Measurements from ENCODE around the gene RABEP2.

- TF ChIP-seq, protein P1, sequence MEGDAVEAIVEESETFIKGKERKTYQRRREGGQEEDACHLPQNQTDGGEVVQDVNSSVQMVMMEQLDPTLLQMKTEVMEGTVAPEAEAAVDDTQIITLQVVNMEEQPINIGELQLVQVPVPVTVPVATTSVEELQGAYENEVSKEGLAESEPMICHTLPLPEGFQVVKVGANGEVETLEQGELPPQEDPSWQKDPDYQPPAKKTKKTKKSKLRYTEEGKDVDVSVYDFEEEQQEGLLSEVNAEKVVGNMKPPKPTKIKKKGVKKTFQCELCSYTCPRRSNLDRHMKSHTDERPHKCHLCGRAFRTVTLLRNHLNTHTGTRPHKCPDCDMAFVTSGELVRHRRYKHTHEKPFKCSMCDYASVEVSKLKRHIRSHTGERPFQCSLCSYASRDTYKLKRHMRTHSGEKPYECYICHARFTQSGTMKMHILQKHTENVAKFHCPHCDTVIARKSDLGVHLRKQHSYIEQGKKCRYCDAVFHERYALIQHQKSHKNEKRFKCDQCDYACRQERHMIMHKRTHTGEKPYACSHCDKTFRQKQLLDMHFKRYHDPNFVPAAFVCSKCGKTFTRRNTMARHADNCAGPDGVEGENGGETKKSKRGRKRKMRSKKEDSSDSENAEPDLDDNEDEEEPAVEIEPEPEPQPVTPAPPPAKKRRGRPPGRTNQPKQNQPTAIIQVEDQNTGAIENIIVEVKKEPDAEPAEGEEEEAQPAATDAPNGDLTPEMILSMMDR (IDR thresholded peaks at IDR 0.05; ENCODE audit: low read depth, low read length, poor library complexity, severe bottlenecking): no peak
- no peak for TF ChIP-seq EZH2phosphoT487 (IDR thresholded peaks at IDR 0.05; ENCODE audit: borderline replicate concordance, low read length)
These were observed 7.9 kb downstream of the RABEP2 start for GRCh38 chr16:28917095-28917494.
